ENCODE data around the gene HERC2. TPM values are rescaled to one million over a fixed set of nuclear protein-coding genes. Genes with fewer than 3 reads are reported as not detected.
"Not testable (repeated sequence)": the region's sequence is repeated elsewhere in the genome, so short reads cannot be mapped to it uniquely, and the experiment has no call there.

Gene HERC2
- total and polyA plus RNA-seq, 7 experiments from 2014 or later = 5.5 to 60.4 (median 42.0) TPM

GRCh38 chr15:28137408-28138039 is 184.5 kb downstream of the HERC2 start:
- H3K9me3 Mint-ChIP-seq; H3K9me3 ChIP-seq (ENCODE audit: control insufficient read depth in 2 of 3, low read length in 3 of 3); POLR2A ChIA-PET; H3K27me3 ChIP-seq (ENCODE audit: control insufficient read depth in 2 of 2, insufficient read depth in 2 of 2, low read length in 2 of 2); H3K27me3 Mint-ChIP-seq; H3K27ac ChIP-seq (ENCODE audit: low read depth, low read length); intact Hi-C loops (cut with micrococcal nuclease); H3K4me3 ChIP-seq (ENCODE audit: low read length); ATAC-seq: not testable (repeated sequence)
- peak in 1 of 9 donors; percentile 38 for DNase-seq
- peak overlapping the region in 5 of 10 donors; percentile 10 to 77 (median 36) for H3K4me3 Mint-ChIP-seq
- Histone ChIP-seq H3K4me1 (ENCODE audit: control insufficient read depth in 2 of 2, insufficient read depth in 2 of 2, low read length in 2 of 2) (peaks cover 0 to 17% of the 10 kb centered on the region in 2 donors), H3K36me3 (ENCODE audit: control insufficient read depth in 2 of 3, insufficient read depth in 3 of 3, low read length in 3 of 3) (peaks cover 0 to 16% (median 0%) of the 10 kb centered on the region in 3 experiments)
- H3K36me3 Mint-ChIP-seq = peaks cover 4 to 67% (median 51%) of the 10 kb centered on the region in 5 donors
- peaks cover 8 to 77% (median 43%) of the 10 kb centered on the region in 7 donors for H3K4me1 Mint-ChIP-seq
- peak overlapping the region; percentile 32 to 97 (median 71) for H3K27ac Mint-ChIP-seq
- CTCF ChIA-PET = interaction anchor here (0.7 kb wide), 1 partner anchor 1034 kb away, joined by 4 read pairs; no protein-coding TSS in a partner anchor

GRCh38 chr15:28136236-28136904 is 185.6 kb downstream of the HERC2 start:
- H3K27me3 Mint-ChIP-seq; H3K27ac ChIP-seq (ENCODE audit: low read depth, low read length); intact Hi-C loops (cut with micrococcal nuclease); H3K4me3 ChIP-seq (ENCODE audit: low read length); CTCF ChIA-PET; POLR2A ChIA-PET; H3K9me3 Mint-ChIP-seq; H3K9me3 ChIP-seq (ENCODE audit: control insufficient read depth in 2 of 3, low read length in 3 of 3); H3K27me3 ChIP-seq (ENCODE audit: control insufficient read depth in 2 of 2, insufficient read depth in 2 of 2, low read length in 2 of 2): not testable (repeated sequence)
- H3K36me3 ChIP-seq (ENCODE audit: control insufficient read depth in 2 of 3, insufficient read depth in 3 of 3, low read length in 3 of 3) = peaks cover 0 to 17% (median 0%) of the 10 kb centered on the region in 3 experiments
- peaks cover 4 to 64% (median 43%) of the 10 kb centered on the region in 5 donors for H3K36me3 Mint-ChIP-seq
- ATAC-seq (peak; percentile 89), DNase-seq (peak in 3 of 9 donors; percentile 10 to 50 (median 17))
- peak overlapping the region in 6 of 9 donors; percentile 32 to 97 (median 62) for H3K27ac Mint-ChIP-seq
- H3K4me1 Mint-ChIP-seq = peaks cover 8 to 81% (median 43%) of the 10 kb centered on the region in 7 donors
- H3K4me1 ChIP-seq (ENCODE audit: control insufficient read depth in 2 of 2, insufficient read depth in 2 of 2, low read length in 2 of 2) = peaks cover 0 to 17% of the 10 kb centered on the region in 2 donors
- peak overlapping the region in 5 of 10 donors; percentile 3 to 77 (median 47) for H3K4me3 Mint-ChIP-seq

GRCh38 chr15:28133281-28133680 is 188.7 kb downstream of the HERC2 start:
- DNase-seq = no peak
- no peaks in the 10 kb centered on the region for H3K27me3 Mint-ChIP-seq
- peak overlapping the region in 2 of 9 donors; percentile 97 for H3K27ac Mint-ChIP-seq
- Histone ChIP-seq H3K4me1 (ENCODE audit: control insufficient read depth in 2 of 2, insufficient read depth in 2 of 2, low read length in 2 of 2) (peaks cover 0 to 17% of the 10 kb centered on the region in 2 donors), H3K36me3 (ENCODE audit: control insufficient read depth in 2 of 3, insufficient read depth in 3 of 3, low read length in 3 of 3) (peaks cover 0 to 36% (median 0%) of the 10 kb centered on the region in 3 experiments), H3K27ac (ENCODE audit: low read depth, low read length) (no peak overlapping the region), H3K27me3 (ENCODE audit: control insufficient read depth in 2 of 2, insufficient read depth in 2 of 2, low read length in 2 of 2) (no peaks in the 10 kb centered on the region), H3K4me3 (ENCODE audit: low read length) (no peak overlapping the region), H3K9me3 (ENCODE audit: control insufficient read depth in 2 of 3, low read length in 3 of 3) (no peaks in the 10 kb centered on the region)
- intact Hi-C loops (cut with micrococcal nuclease) = no loop called here
- H3K36me3 Mint-ChIP-seq = peaks cover 4 to 57% (median 26%) of the 10 kb centered on the region in 5 donors
- peak overlapping the region in 2 of 10 donors; percentile 14 to 77 for H3K4me3 Mint-ChIP-seq
- ChIA-PET POLR2A (no interaction called here), CTCF (no interaction called here)
- no peak for ATAC-seq
- H3K4me1 Mint-ChIP-seq = peaks cover 8 to 77% (median 37%) of the 10 kb centered on the region in 7 donors
- peaks cover 0 to 3% (median 0%) of the 10 kb centered on the region in 11 donors for H3K9me3 Mint-ChIP-seq

- DNase-seq (peak in 1 of 9 donors; percentile 9), ATAC-seq (no peak)
- ChIA-PET CTCF (no interaction called here), POLR2A (no interaction called here)
- Mint-ChIP-seq H3K4me1 (peaks cover 8 to 76% (median 33%) of the 10 kb centered on the region in 7 donors), H3K4me3 (peak overlapping the region in 2 of 10 donors; percentile 14 to 77), H3K27ac (peak overlapping the region in 2 of 9 donors; percentile 97), H3K9me3 (peaks cover 0 to 1% (median 0%) of the 10 kb centered on the region in 11 donors), H3K36me3 (peaks cover 7 to 59% (median 26%) of the 10 kb centered on the region in 5 donors), H3K27me3 (no peaks in the 10 kb centered on the region)
- intact Hi-C loops (cut with micrococcal nuclease) = no loop called here
- Histone ChIP-seq H3K36me3 (ENCODE audit: control insufficient read depth in 2 of 3, insufficient read depth in 3 of 3, low read length in 3 of 3) (peaks cover 0 to 36% (median 0%) of the 10 kb centered on the region in 3 experiments), H3K27ac (ENCODE audit: low read depth, low read length) (no peak overlapping the region), H3K9me3 (ENCODE audit: control insufficient read depth in 2 of 3, low read length in 3 of 3) (no peaks in the 10 kb centered on the region), H3K4me1 (ENCODE audit: control insufficient read depth in 2 of 2, insufficient read depth in 2 of 2, low read length in 2 of 2) (peaks cover 0 to 15% of the 10 kb centered on the region in 2 donors), H3K4me3 (ENCODE audit: low read length) (no peak overlapping the region), H3K27me3 (ENCODE audit: control insufficient read depth in 2 of 2, insufficient read depth in 2 of 2, low read length in 2 of 2) (no peaks in the 10 kb centered on the region)
Observed at GRCh38 chr15:28132524-28133275, 189.3 kb downstream of the HERC2 start.

- Histone ChIP-seq H3K36me3 (ENCODE audit: control insufficient read depth in 2 of 3, insufficient read depth in 3 of 3, low read length in 3 of 3) (peaks cover 0 to 36% (median 0%) of the 10 kb centered on the region in 3 experiments), H3K27me3 (ENCODE audit: control insufficient read depth in 2 of 2, insufficient read depth in 2 of 2, low read length in 2 of 2) (no peaks in the 10 kb centered on the region), H3K4me3 (ENCODE audit: low read length) (no peak overlapping the region), H3K9me3 (ENCODE audit: control insufficient read depth in 2 of 3, low read length in 3 of 3) (no peaks in the 10 kb centered on the region), H3K27ac (ENCODE audit: low read depth, low read length) (no peak overlapping the region), H3K4me1 (ENCODE audit: control insufficient read depth in 2 of 2, insufficient read depth in 2 of 2, low read length in 2 of 2) (peaks cover 0 to 7% of the 10 kb centered on the region in 2 donors)
- Mint-ChIP-seq H3K4me3 (peak overlapping the region in 1 of 10 donors; percentile 77), H3K27me3 (no peaks in the 10 kb centered on the region), H3K36me3 (peaks cover 10 to 62% (median 29%) of the 10 kb centered on the region in 5 donors), H3K9me3 (peaks cover 0 to 1% (median 0%) of the 10 kb centered on the region in 11 donors), H3K4me1 (peaks cover 6 to 70% (median 26%) of the 10 kb centered on the region in 7 donors), H3K27ac (peak overlapping the region in 1 of 9 donors; percentile 97)
- ChIA-PET POLR2A (no interaction called here), CTCF (no interaction called here)
- intact Hi-C loops (cut with micrococcal nuclease) = no loop called here
- DNase-seq (no peak), ATAC-seq (no peak)
Observed at GRCh38 chr15:28131946-28132345, 190.0 kb downstream of the HERC2 start.

GRCh38 chr15:28131400-28131799 is 190.6 kb downstream of the HERC2 start:
- peaks cover 11 to 63% (median 26%) of the 10 kb centered on the region in 5 donors for H3K36me3 Mint-ChIP-seq
- no peak overlapping the region for H3K4me3 ChIP-seq (ENCODE audit: low read length)
- H3K4me1 ChIP-seq (ENCODE audit: control insufficient read depth in 2 of 2, insufficient read depth in 2 of 2, low read length in 2 of 2) = peaks cover 0 to 2% of the 10 kb centered on the region in 2 donors
- H3K4me1 Mint-ChIP-seq = peaks cover 2 to 66% (median 20%) of the 10 kb centered on the region in 7 donors
- intact Hi-C loops (cut with micrococcal nuclease) = no loop called here
- ATAC-seq (no peak), DNase-seq (no peak)
- ChIA-PET POLR2A (no interaction called here), CTCF (no interaction called here)
- H3K27me3 ChIP-seq (ENCODE audit: control insufficient read depth in 2 of 2, insufficient read depth in 2 of 2, low read length in 2 of 2) = no peaks in the 10 kb centered on the region
- H3K36me3 ChIP-seq (ENCODE audit: control insufficient read depth in 2 of 3, insufficient read depth in 3 of 3, low read length in 3 of 3) = peaks cover 0 to 36% (median 0%) of the 10 kb centered on the region in 3 experiments
- H3K4me3 Mint-ChIP-seq = no peak overlapping the region
- H3K27ac Mint-ChIP-seq = peak overlapping the region in 3 of 9 donors; percentile 34 to 80 (median 71)
- H3K27ac ChIP-seq (ENCODE audit: low read depth, low read length) = no peak overlapping the region
- H3K9me3 Mint-ChIP-seq = no peaks in the 10 kb centered on the region
- no peaks in the 10 kb centered on the region for H3K9me3 ChIP-seq (ENCODE audit: control insufficient read depth in 2 of 3, low read length in 3 of 3)
- H3K27me3 Mint-ChIP-seq = no peaks in the 10 kb centered on the region
